Spleen (tissue), 11 donors: ENCODE results near the gene IFIT1. TPM values are rescaled to one million over a fixed set of nuclear protein-coding genes. Genes with fewer than 3 reads are reported as not detected.
A peak's percentile ranks its signal among the peaks of the same experiment; 100 is the strongest.
"Not testable (repeated sequence)": the region's sequence is repeated elsewhere in the genome, so short reads cannot be mapped to it uniquely, and the experiment has no call there.

Experiments used
- DNase-seq: peaks from one replicate; pipeline ENCODE4 v3.0.0-alpha.2; 2020
- H3K27ac ChIP-seq, 8 donors: fragments of 200-600 bp; sonication (generic) in 7 of 8; 1 replicate in 4 of 8; 2 replicates in 4 of 8; pipeline versions ENCODE4 v1.5.0 to v1.8.0; 2016 to 2021; ENCODE audit warnings: inconsistent platforms in 4 of 8, mild to moderate bottlenecking in 4 of 8, moderate library complexity in 1 of 8
- H3K27me3 ChIP-seq, 7 donors: fragments of 200-600 bp; sonication (generic) in 6 of 7; replicated peaks in 1 of 7; 1 replicate in 4 of 7; 2 replicates in 3 of 7; pipeline versions ENCODE4 v1.5.0 to v1.8.0; 2016 to 2021; ENCODE audit warnings: inconsistent platforms in 3 of 7, mild to moderate bottlenecking in 1 of 7
- H3K36me3 ChIP-seq, 6 donors: fragments of 200-600 bp; sonication (generic) in 5 of 6; 1 replicate in 4 of 6; 2 replicates in 2 of 6; pipeline versions ENCODE4 v1.5.0 to v1.8.0; 2016 to 2021; ENCODE audit warnings: inconsistent platforms in 2 of 6
- H3K4me1 ChIP-seq, 6 donors: fragments of 200-600 bp; sonication (generic) in 5 of 6; 1 replicate in 3 of 6; 2 replicates in 3 of 6; pipeline versions ENCODE4 v1.5.0 to v1.8.0; 2016 to 2021; ENCODE audit warnings: inconsistent platforms in 3 of 6
- H3K4me3 ChIP-seq, 8 donors: fragments of 200-600 bp; sonication (generic) in 7 of 8; 1 replicate in 4 of 8; 2 replicates in 4 of 8; pipeline versions ENCODE4 v1.5.0 to v1.8.0; 2016 to 2021; ENCODE audit warnings: inconsistent platforms in 4 of 8, mild to moderate bottlenecking in 4 of 8, moderate library complexity in 2 of 8
- H3K9me3 ChIP-seq, 8 donors: fragments of 200-600 bp; sonication (generic) in 7 of 8; 1 replicate in 4 of 8; 2 replicates in 4 of 8; pipeline versions ENCODE4 v1.5.0 to v1.8.0; 2016 to 2021; ENCODE audit warnings: inconsistent platforms in 4 of 8
- CTCF ChIP-seq, 11 experiments: fragments of 200-600 bp in 7 of 11; fragments of 450-650 bp in 4 of 11; sonication (generic) in 4 of 11; IDR thresholded peaks in 8 of 11; conservative IDR thresholded peaks in 3 of 11; 1 replicate in 7 of 11; 2 replicates in 4 of 11; pipeline versions ENCODE4 v1.4.0 to v1.8.0; 2016 to 2021; ENCODE audit warnings: antibody characterized with exemption in 11 of 11, inconsistent platforms in 4 of 11, mild to moderate bottlenecking in 1 of 11
- POLR2A ChIP-seq, 3 donors: fragments of 450-650 bp; IDR thresholded peaks; one replicate each; pipeline ENCODE4 v1.5.1; 2017; ENCODE audit warnings: antibody characterized with exemption in 3 of 3, mild to moderate bottlenecking in 1 of 3
- POLR2AphosphoS5 ChIP-seq, 3 donors: sonication (generic); formaldehyde crosslinking; IDR thresholded peaks; one replicate each; pipeline ENCODE4 v1.5.1; 2017; ENCODE audit warnings: antibody characterized with exemption in 3 of 3
- WGBS, 5 donors: extraction: QIAGEN DNeasy Blood & Tissue Kit in 3 of 5; methylation state at CpG; one replicate each; pipeline versions ENCODE4 v1.1.5 to v1.1.7; 2013 to 2018; 5-methylcytosine and 5-hydroxymethylcytosine counted together
- intact Hi-C: fragments of 100-400 bp; cut with DNase I; formaldehyde crosslinking; loops from one replicate; pipeline ENCODE4 v1.15.0; 2023; ENCODE audit warnings: low total_unique reads
- polyA plus RNA-seq, 3 donors: library from polyadenylated mRNA; stranded (reverse); fragments of 200-250 nt; gene quantifications; one replicate each; pipeline ENCODE4 v1.2.1, GENCODE V29; 2013
- total RNA-seq, 7 donors: library from RNA; depleted of rRNA in 3 of 7; stranded (reverse); fragments of >200 nt in 3 of 7; fragmentation: NEBNext Ultra II Directional in 4 of 7; extraction: Animal tissue kit (Norgen Biotek cat#: 25700) in 4 of 7; gene quantifications; one replicate each; pipeline versions ENCODE4 v1.1.0 to v1.2.1, GENCODE V29; 2016 to 2021
- donor health status: healthy with polysubstance abuse.
- donor health status: DM: no; HTN: no; CAD: no; lungs with moderate emphysema.
- donor health status: DM: no; HTN: no; CAD: no.
- donor health status: Bipolar disorder and iron deficiency.
- donor health status: healthy.
- donor health status: DM: no; HTN: no; CAD: no.
- donor health status: DM: yes; HTN: yes; CAD: no.

Gene IFIT1
- total and polyA plus RNA-seq, 10 donors = 8.8 to 35.7 (median 22.2) TPM

GRCh38 chr10:89389254-89389653 is 3.2 kb upstream of the IFIT1 start:
- H3K4me3 ChIP-seq = no peak overlapping the region
- 80 to 93% (median 89%) methylated on average over 1 of the region's 1 CpG for WGBS, 5 donors
- TF ChIP-seq POLR2AphosphoS5 (IDR thresholded peaks at IDR 0.05) = no peak
- peak in 4 of 11 experiments; percentile 4 to 28 (median 24) for TF ChIP-seq CTCF (IDR thresholded peaks at IDR 0.05 in 8 of 11, conservative IDR thresholded peaks at IDR 0.05 in 3 of 11)
- TF ChIP-seq POLR2A (IDR thresholded peaks at IDR 0.05) = no peak
- no peaks in the 10 kb centered on the region for H3K27me3 ChIP-seq
- intact Hi-C loops = no loop called here
- H3K36me3 ChIP-seq = no peaks in the 10 kb centered on the region
- no peak for DNase-seq
- H3K9me3 ChIP-seq = no peaks in the 10 kb centered on the region
- H3K27ac ChIP-seq = no peak overlapping the region
- H3K4me1 ChIP-seq = peaks cover 16 to 51% (median 39%) of the 10 kb centered on the region in 6 donors

GRCh38 chr10:89390476-89391225 is 1.8 kb upstream of the IFIT1 start:
- WGBS, 5 donors = 93 to 96% (median 94%) methylated on average over 5 of the region's 5 CpGs
- H3K27ac ChIP-seq = peak overlapping the region in 2 of 8 donors; percentile 88 to 90
- H3K36me3 ChIP-seq = no peaks in the 10 kb centered on the region
- H3K4me1 ChIP-seq = peaks cover 22 to 50% (median 34%) of the 10 kb centered on the region in 6 donors
- no peaks in the 10 kb centered on the region for H3K9me3 ChIP-seq
- H3K27me3 ChIP-seq = no peaks in the 10 kb centered on the region
- intact Hi-C loops = loop anchor here (10.0 kb wide), 1 partner anchor 136 kb away; the partner anchor contains the start of gene LIPA
- TF ChIP-seq POLR2AphosphoS5 (IDR thresholded peaks at IDR 0.05) = no peak
- no peak for TF ChIP-seq POLR2A (IDR thresholded peaks at IDR 0.05)
- no peak for TF ChIP-seq CTCF (IDR thresholded peaks at IDR 0.05 in 8 of 11, conservative IDR thresholded peaks at IDR 0.05 in 3 of 11)
- no peak for DNase-seq
- H3K4me3 ChIP-seq = no peak overlapping the region

GRCh38 chr10:89391226-89391576 is 1.2 kb upstream of the IFIT1 start:
- Histone ChIP-seq H3K27ac (peak overlapping the region in 4 of 8 donors; percentile 88 to 93 (median 91)), H3K4me1 (peaks cover 22 to 49% (median 34%) of the 10 kb centered on the region in 6 donors)
- H3K9me3 ChIP-seq, H3K27me3 ChIP-seq, H3K4me3 ChIP-seq, H3K36me3 ChIP-seq, DNase-seq: not testable (repeated sequence)
- 91 to 98% (median 96%) methylated on average over 4 of the region's 4 CpGs for WGBS, 5 donors
- intact Hi-C loops = loop anchor here (10.0 kb wide), 1 partner anchor 136 kb away; the partner anchor contains the start of gene LIPA

GRCh38 chr10:89392974-89393373 is 551 bp downstream of the IFIT1 start:
- intact Hi-C loops = loop anchor here (10.0 kb wide), 1 partner anchor 138 kb away; the partner anchor contains the start of gene LIPA

More at GRCh38 chr10:89392974-89393373, 551 bp downstream of the IFIT1 start:
- TF ChIP-seq POLR2AphosphoS5 (IDR thresholded peaks at IDR 0.05) (no peak), POLR2A (IDR thresholded peaks at IDR 0.05) (no peak), CTCF (IDR thresholded peaks at IDR 0.05 in 8 of 11, conservative IDR thresholded peaks at IDR 0.05 in 3 of 11) (no peak)
- H3K36me3 ChIP-seq = no peaks in the 10 kb centered on the region
- 16 to 43% (median 28%) methylated on average over 2 of the region's 2 CpGs for WGBS, 5 donors
- peak overlapping the region; percentile 79 to 93 (median 88) for H3K27ac ChIP-seq
- no peaks in the 10 kb centered on the region for H3K9me3 ChIP-seq
- peak overlapping the region; percentile 29 to 78 (median 56) for H3K4me3 ChIP-seq
- no peak for DNase-seq
- no peaks in the 10 kb centered on the region for H3K27me3 ChIP-seq
- H3K4me1 ChIP-seq = peaks cover 26 to 56% (median 36%) of the 10 kb centered on the region in 6 donors
